HepG2 (cell line): ENCODE data around the gene CHCHD3. TPM values are rescaled to one million over a fixed set of nuclear protein-coding genes. Genes with fewer than 3 reads are reported as not detected.

Experiments used
- ATAC-seq: fragments of 200-7000 bp; cut with Tn5 transposase; 3 replicates; pipeline ENCODE4 v1.9.1; 2020; ENCODE audit warnings: mild to moderate bottlenecking, moderate library complexity
- BruUV-seq: library from RNA; stranded (reverse); fragments of 400-500 nt; replicated peaks from 2 replicates; lab custom pipeline; 2021; lab: Mats Ljungman, UMichigan
- CTCF ChIA-PET: fragments of 300-600 bp; formaldehyde crosslinking; extraction: SDS; loops from one replicate; lab custom pipeline; 2021; ENCODE audit warnings: low total read pairs, inconsistent platforms, low intra/inter-chr PET ratio; lab: Yijun Ruan, JAX
- POLR2A ChIA-PET: fragments of 350-600 bp; sonication (Branson Sonifier 250); formaldehyde crosslinking; loops from one replicate; lab custom pipeline; 2020; ENCODE audit warnings: antibody characterized with exemption, inconsistent platforms; lab: Yijun Ruan, JAX
- DNase-seq: peaks from one replicate; pipeline ENCODE4 v3.0.0-alpha.2; 2015; ENCODE audit warnings: low spot score
- FAIRE-seq: peaks from 3 replicates; lab custom pipeline; 2011; peaks lifted over from hg19 to GRCh38; lab: Jason Lieb, UNC
- H2AFZ ChIP-seq: one replicate; pipeline ENCODE4 v1.6.1; 2011; ENCODE audit warnings: low read length, inconsistent platforms
- H3K27ac ChIP-seq: fragments of 300-600 bp; 3 replicates; pipeline ENCODE4 v1.8.0; 2011; ENCODE audit warnings: mixed run types, mild to moderate bottlenecking, mixed read lengths, low read length, inconsistent platforms; ENCODE audit not compliant: insufficient read depth; ENCODE audit errors: extremely low read length
- H3K27me3 ChIP-seq, 2 experiments: fragments of 200-600 bp in 1 of 2; 2 replicates in 1 of 2; 3 replicates in 1 of 2; pipeline versions ENCODE4 v1.6.0 to v1.8.0; 2011; ENCODE audit warnings: low read length in 2 of 2, mild to moderate bottlenecking in 2 of 2, moderate library complexity in 2 of 2, inconsistent platforms in 1 of 2; ENCODE audit not compliant: insufficient read depth in 2 of 2, control insufficient read depth in 1 of 2
- H3K36me3 ChIP-seq, 2 experiments: fragments of 200-600 bp in 1 of 2; replicated peaks in 1 of 2; 2 replicates in 1 of 2; 3 replicates in 1 of 2; pipeline versions ENCODE4 v1.5.1 to v1.8.0; 2011; ENCODE audit warnings: low read length in 2 of 2, inconsistent platforms in 1 of 2; ENCODE audit not compliant: insufficient read depth in 2 of 2, control insufficient read depth in 1 of 2
- H3K4me1 ChIP-seq: 2 replicates; pipeline ENCODE4 v1.5.1; 2012; ENCODE audit warnings: low read length, inconsistent platforms; ENCODE audit not compliant: insufficient read depth
- H3K4me2 ChIP-seq: 2 replicates; pipeline ENCODE4 v1.6.0; 2011; ENCODE audit warnings: low read depth, low read length, inconsistent platforms
- H3K4me3 ChIP-seq, 3 experiments: fragments of 200-600 bp in 1 of 3; sonication (generic), shearing (Covaris generic) in 1 of 3; replicated peaks in 1 of 3; 2 replicates each; pipeline ENCODE4 v1.5.1; 2011 to 2016; ENCODE audit warnings: low read length in 3 of 3, inconsistent platforms in 2 of 3, low read depth in 2 of 3, mild to moderate bottlenecking in 2 of 3, control low read depth in 1 of 3, mixed read lengths in 1 of 3; ENCODE audit not compliant: insufficient read depth in 1 of 3
- H3K79me2 ChIP-seq: one replicate; pipeline ENCODE4 v1.6.1; 2011; ENCODE audit warnings: low read length, inconsistent platforms; ENCODE audit not compliant: insufficient read depth
- H3K9ac ChIP-seq: 2 replicates; pipeline ENCODE4 v1.6.0; 2011; ENCODE audit warnings: mild to moderate bottlenecking, low read depth, low read length, inconsistent platforms; ENCODE audit not compliant: insufficient read depth
- H3K9me3 ChIP-seq: 2 replicates; pipeline ENCODE4 v1.5.1; 2012; ENCODE audit warnings: mild to moderate bottlenecking, low read length
- H4K20me1 ChIP-seq: 2 replicates; pipeline ENCODE4 v1.6.0; 2011; ENCODE audit warnings: inconsistent platforms, mild to moderate bottlenecking, low read length, moderate library complexity; ENCODE audit not compliant: insufficient read depth
- CBFB ChIP-seq: sonication (generic); formaldehyde crosslinking; IDR thresholded peaks from 2 replicates; pipeline ENCODE4 v1.4.0; 2020; ENCODE audit warnings: missing genetic modification reagents
- ETS1 ChIP-seq: sonication (generic); formaldehyde crosslinking; IDR thresholded peaks from 2 replicates; pipeline ENCODE4 v1.4.0; 2020; ENCODE audit warnings: missing genetic modification reagents
- HNRNPH1 ChIP-seq: fragments of 200-400 bp; formaldehyde crosslinking; optimal IDR thresholded peaks from 2 replicates; pipeline ENCODE3; 2017; ENCODE audit warnings: mild to moderate bottlenecking, low read depth, low read length
- IKZF5 ChIP-seq: IDR thresholded peaks from 2 replicates; pipeline ENCODE4 v1.6.1; 2018; ENCODE audit warnings: missing genetic modification reagents, mild to moderate bottlenecking, missing compliant biosample characterization
- ISX ChIP-seq: sonication (generic); formaldehyde crosslinking; conservative IDR thresholded peaks from 2 replicates; pipeline ENCODE4 v1.5.0; 2020; ENCODE audit warnings: missing genetic modification reagents
- MTF1 ChIP-seq: sonication (generic); formaldehyde crosslinking; IDR thresholded peaks from 2 replicates; pipeline ENCODE4 v1.5.0; 2020; ENCODE audit warnings: missing genetic modification reagents
- NCOA5 ChIP-seq: sonication (generic); formaldehyde crosslinking; IDR thresholded peaks from 2 replicates; pipeline ENCODE4 v1.4.0; 2020; ENCODE audit warnings: missing genetic modification reagents
- PBX2 ChIP-seq: IDR thresholded peaks from 2 replicates; pipeline ENCODE4 v1.6.1; 2016; ENCODE audit warnings: control low read depth
- PHF20 ChIP-seq: sonication (generic); formaldehyde crosslinking; IDR thresholded peaks from 2 replicates; pipeline ENCODE4 v1.5.0; 2020; ENCODE audit warnings: mild to moderate bottlenecking, missing genetic modification reagents
- PLSCR1 ChIP-seq: sonication (generic); formaldehyde crosslinking; IDR thresholded peaks from 2 replicates; pipeline ENCODE4 v1.5.0; 2020; ENCODE audit warnings: missing genetic modification reagents, mild to moderate bottlenecking, borderline replicate concordance
- PPARG ChIP-seq: conservative IDR thresholded peaks from 2 replicates; pipeline ENCODE4 v1.6.1; 2016; ENCODE audit warnings: missing biosample characterization, missing genetic modification reagents
- SATB2 ChIP-seq: sonication (generic); formaldehyde crosslinking; IDR thresholded peaks from 2 replicates; pipeline ENCODE4 v1.5.0; 2020; ENCODE audit warnings: missing genetic modification reagents
- TFAP4 ChIP-seq: sonication (generic); IDR thresholded peaks from 2 replicates; pipeline ENCODE4 v1.6.1; 2016; ENCODE audit warnings: low read depth, borderline replicate concordance
- ZNF180 ChIP-seq: sonication (generic); formaldehyde crosslinking; IDR thresholded peaks from 2 replicates; pipeline ENCODE4 v1.4.0; 2020; ENCODE audit warnings: low read depth, missing genetic modification reagents, borderline replicate concordance
- ZNF576 ChIP-seq: sonication (generic); formaldehyde crosslinking; IDR thresholded peaks from 2 replicates; pipeline ENCODE4 v1.4.0; 2020; ENCODE audit warnings: mild to moderate bottlenecking, missing genetic modification reagents
- ZNF619 ChIP-seq: sonication (generic); formaldehyde crosslinking; IDR thresholded peaks from 2 replicates; pipeline ENCODE4 v1.4.0; 2020; ENCODE audit warnings: mild to moderate bottlenecking, missing genetic modification reagents
- ZNF703 ChIP-seq: sonication (generic); formaldehyde crosslinking; IDR thresholded peaks from 2 replicates; pipeline ENCODE4 v1.5.1; 2020; ENCODE audit warnings: missing genetic modification reagents, mild to moderate bottlenecking, moderate library complexity, borderline replicate concordance
- ZNF792 ChIP-seq: IDR thresholded peaks from 2 replicates; pipeline ENCODE4 v1.6.1; 2016
- WGBS: methylation state at CpG from one replicate; pipeline ENCODE4 v1.1.6; 2017; ENCODE audit warnings: low lambda C conversion rate; 5-methylcytosine and 5-hydroxymethylcytosine counted together
- in situ Hi-C: cut with HindIII; loops from 2 replicates; pipeline ENCODE4 v1.10.0; 2017; ENCODE audit warnings: low pct_unique_long_range_greater_than_20kb; ENCODE audit not compliant: extremely low pct_ligation_motif_present
- intact Hi-C: fragments of 100-400 bp; cut with micrococcal nuclease; formaldehyde crosslinking; loops from one replicate; pipeline ENCODE4 v1.10.0; 2022; ENCODE audit not compliant: unreplicated experiment
- polyA plus RNA-seq, 8 experiments: library from polyadenylated mRNA; depleted of rRNA in 3 of 8; stranded (reverse) in 7 of 8; unstranded in 1 of 8; fragments of >200 nt; fragmentation: Illumina TruSeq in 4 of 8; extraction: Trizol in 4 of 8; gene quantifications; 2 replicates each; pipeline versions ENCODE4 v1.2.1 to v1.2.3, GENCODE V29; 2011 to 2016; ENCODE audit warnings: low read depth in 4 of 8, missing spikeins in 1 of 8, mixed read lengths in 1 of 8; ENCODE audit not compliant: insufficient read depth in 1 of 8
- total RNA-seq, 5 experiments: library from RNA; depleted of rRNA; stranded (reverse); fragments of >200 nt; fragmentation: Illumina TruSeq; extraction: Trizol; gene quantifications; 2 replicates each; pipeline ENCODE4 v1.2.3, GENCODE V29; 2016; ENCODE audit warnings: low read depth in 1 of 5

CHCHD3 gene
- total and polyA plus RNA-seq, 2 of the 13 experiments (the other 11 are each of a cell fraction or from before 2014, with no cell fraction given): 32.7 to 86.8 TPM

- Histone ChIP-seq H3K4me3 (no peak overlapping the region), H3K4me2 (no peak overlapping the region), H3K27ac (no peak overlapping the region), H3K9ac (no peak overlapping the region), H3K36me3 (peaks cover 0 to 2% of the 10 kb centered on the region in 2 experiments; a peak in 2 of 5 replicates), H3K9me3 (no peaks in the 10 kb centered on the region), H2AFZ (no peak overlapping the region), H3K4me1 (no peaks in the 10 kb centered on the region), H3K27me3 (no peaks in the 10 kb centered on the region), H4K20me1 (no peaks in the 10 kb centered on the region), H3K79me2 (no peaks in the 10 kb centered on the region)
- no peak for DNase-seq
- in situ Hi-C loops (no loop called here), intact Hi-C loops (no loop called here)
- TF ChIP-seq ZNF792 (CRISPR knock-in tag) (no peak), PHF20 (CRISPR knock-in tag) (no peak), CBFB (CRISPR knock-in tag) (no peak), MTF1 (CRISPR knock-in tag) (no peak), ISX (CRISPR knock-in tag) (no peak), ETS1 (CRISPR knock-in tag) (no peak), HNRNPH1 (no peak), NCOA5 (CRISPR knock-in tag) (no peak), SATB2 (CRISPR knock-in tag) (no peak), ZNF576 (CRISPR knock-in tag) (no peak), PPARG (CRISPR knock-in tag) (no peak), IKZF5 (CRISPR knock-in tag) (no peak), ZNF619 (CRISPR knock-in tag) (no peak), PLSCR1 (CRISPR knock-in tag) (no peak), ZNF703 (CRISPR knock-in tag) (no peak), PBX2 (no peak), ZNF180 (no peak), TFAP4 (no peak)
- CTCF ChIA-PET: no interaction called here
- 94% methylated on average over 2 of the region's 2 CpGs for WGBS
- BruUV-seq: no TSS peak
- no peak for FAIRE-seq
- no peak for ATAC-seq
- POLR2A ChIA-PET: no interaction called here
Measured at GRCh38 chr7:133026210-133026859, 55.6 kb downstream of the CHCHD3 start.
